ENCODE results near the gene RGS12.

The RGS12 gene

GRCh38 chr4:3253808-3254207, 39.0 kb upstream of the RGS12 start:
- no peak for DNase-seq (ENCODE audit: low read depth in 2 of 2)

- no peak for DNase-seq (ENCODE audit: low read depth in 2 of 2)
Measured at GRCh38 chr4:3254302-3255131, 38.3 kb upstream of the RGS12 start.

- no peak for DNase-seq (ENCODE audit: low read depth in 2 of 2)
Measured at GRCh38 chr4:3255611-3256186, 37.1 kb upstream of the RGS12 start.

GRCh38 chr4:3256230-3257102, 36.4 kb upstream of the RGS12 start:
- no peak for DNase-seq (ENCODE audit: low read depth in 2 of 2)

- DNase-seq (ENCODE audit: low read depth in 2 of 2) = no peak
Measured at GRCh38 chr4:3257103-3257555, 35.7 kb upstream of the RGS12 start.

- DNase-seq (ENCODE audit: low read depth in 2 of 2) = no peak
Measured at GRCh38 chr4:3257556-3258482, 35.0 kb upstream of the RGS12 start.

- DNase-seq (ENCODE audit: low read depth in 2 of 2) = no peak
Measured at GRCh38 chr4:3261411-3262207, 31.2 kb upstream of the RGS12 start.

GRCh38 chr4:3262208-3263052, 30.4 kb upstream of the RGS12 start:
- no peak for DNase-seq (ENCODE audit: low read depth in 2 of 2)

- DNase-seq (ENCODE audit: low read depth in 2 of 2) = no peak
Measured at GRCh38 chr4:3263053-3263875, 29.6 kb upstream of the RGS12 start.

GRCh38 chr4:3263876-3264193, 29.0 kb upstream of the RGS12 start:
- no peak for DNase-seq (ENCODE audit: low read depth in 2 of 2)

GRCh38 chr4:3266076-3266475, 26.7 kb upstream of the RGS12 start:
- DNase-seq (ENCODE audit: low read depth in 2 of 2) = no peak

GRCh38 chr4:3267576-3268394, 25.0 kb upstream of the RGS12 start:
- DNase-seq (ENCODE audit: low read depth in 2 of 2) = no peak

GRCh38 chr4:3268395-3269104, 24.3 kb upstream of the RGS12 start:
- no peak for DNase-seq (ENCODE audit: low read depth in 2 of 2)

GRCh38 chr4:3269105-3269927, 23.5 kb upstream of the RGS12 start:
- DNase-seq (ENCODE audit: low read depth in 2 of 2) = no peak

- no peak for DNase-seq (ENCODE audit: low read depth in 2 of 2)
Measured at GRCh38 chr4:3269991-3270611, 22.7 kb upstream of the RGS12 start.

- DNase-seq (ENCODE audit: low read depth in 2 of 2) = no peak
Measured at GRCh38 chr4:3271131-3271530, 21.7 kb upstream of the RGS12 start.
